GM12878 (cell line): ENCODE results near the gene P2RY11. TPM values are rescaled to one million over a fixed set of nuclear protein-coding genes. Genes with fewer than 3 reads are reported as not detected.

Experiments
- ATAC-seq: fragments of 200-7000 bp; cut with Tn5 transposase; 3 replicates; pipeline ENCODE4 v1.9.1; 2020; ENCODE audit warnings: mild to moderate bottlenecking, moderate library complexity
- BruUV-seq: library from RNA; stranded (reverse); fragments of 400-500 nt; replicated peaks from 2 replicates; lab custom pipeline; 2021; lab: Mats Ljungman, UMichigan
- CTCF ChIA-PET: fragments of 300-600 bp; sonication (Branson Sonifier 250); formaldehyde crosslinking; extraction: SDS; loops from one replicate; lab custom pipeline; 2021; ENCODE audit warnings: inconsistent platforms; lab: Yijun Ruan, JAX
- POLR2A ChIA-PET: fragments of 350-600 bp; formaldehyde crosslinking; extraction: SDS; loops from one replicate; lab custom pipeline; 2021; ENCODE audit warnings: inconsistent platforms; lab: Charles Lee
- RAD21 ChIA-PET: fragments of 300-600 bp; sonication (Branson Sonifier 250); formaldehyde crosslinking; loops from one replicate; lab custom pipeline; 2023; ENCODE audit warnings: antibody characterized with exemption; ENCODE audit not compliant: unreplicated experiment; lab: Charles Lee
- SMC1A ChIA-PET: fragments of 300-600 bp; sonication (Branson Sonifier 250); formaldehyde crosslinking; loops from one replicate; lab custom pipeline; 2023; ENCODE audit not compliant: unreplicated experiment, uncharacterized antibody; lab: Charles Lee
- DNase-seq: peaks from one replicate; pipeline ENCODE4 v3.0.0-alpha.2; 2011; ENCODE audit warnings: low read depth, low spot score
- FAIRE-seq: peaks from 3 replicates; lab custom pipeline; 2011; peaks lifted over from hg19 to GRCh38; lab: Jason Lieb, UNC
- H2AFZ ChIP-seq: 2 replicates; pipeline ENCODE4 v1.6.0; 2011; ENCODE audit warnings: low read depth, low read length, control low read depth; ENCODE audit not compliant: control insufficient read depth
- H3K27ac ChIP-seq: 2 replicates; pipeline ENCODE4 v1.5.1; 2011; ENCODE audit warnings: control low read depth; ENCODE audit not compliant: control insufficient read depth, insufficient read depth
- H3K27me3 ChIP-seq, 2 experiments: replicated peaks in 1 of 2; 2 replicates each; pipeline versions ENCODE4 v1.6.0 to v1.6.1; 2011; ENCODE audit warnings: low read length in 1 of 2; ENCODE audit not compliant: control insufficient read depth in 2 of 2, insufficient read depth in 2 of 2
- H3K36me3 ChIP-seq, 2 experiments: 2 replicates each; pipeline ENCODE4 v1.5.1; 2011; ENCODE audit warnings: low read length in 1 of 2; ENCODE audit not compliant: control insufficient read depth in 2 of 2, insufficient read depth in 2 of 2
- H3K4me1 ChIP-seq: 2 replicates; pipeline ENCODE4 v1.6.1; 2011; ENCODE audit warnings: mild to moderate bottlenecking, low read length, moderate library complexity, mixed read lengths; ENCODE audit not compliant: control insufficient read depth, insufficient read depth
- H3K4me2 ChIP-seq: 2 replicates; pipeline ENCODE4 v1.6.0; 2011; ENCODE audit warnings: control low read depth; ENCODE audit not compliant: control insufficient read depth, insufficient read depth
- H3K4me3 ChIP-seq: fragments of 200-600 bp; sonication (generic); 2 replicates; pipeline ENCODE4 v1.5.1; 2016
- H3K79me2 ChIP-seq: 2 replicates; pipeline ENCODE4 v1.6.0; 2011; ENCODE audit warnings: low read length; ENCODE audit not compliant: control insufficient read depth, insufficient read depth
- H3K9ac ChIP-seq: 2 replicates; pipeline ENCODE4 v1.8.0; 2011; ENCODE audit warnings: low read length, control low read depth, mixed read lengths; ENCODE audit not compliant: control insufficient read depth, insufficient read depth
- H3K9me3 ChIP-seq: replicated peaks from 3 replicates; pipeline ENCODE4 v1.5.1; 2011; ENCODE audit warnings: mild to moderate bottlenecking, low read length; ENCODE audit not compliant: control insufficient read depth, insufficient read depth
- H4K20me1 ChIP-seq: 2 replicates; pipeline ENCODE4 v1.6.0; 2011; ENCODE audit not compliant: control insufficient read depth, insufficient read depth
- CHD2 ChIP-seq: IDR thresholded peaks from 2 replicates; pipeline ENCODE4 v1.6.1; 2011; ENCODE audit warnings: low read depth, low read length, improper control_type of control experiment, borderline replicate concordance
- GABPA ChIP-seq: IDR thresholded peaks from 2 replicates; pipeline ENCODE4 v1.6.1; 2014; ENCODE audit warnings: antibody characterized with exemption, low read depth, mild to moderate bottlenecking, inconsistent platforms
- HSF1 ChIP-seq: fragments of 150-350 bp; IDR thresholded peaks from 2 replicates; pipeline ENCODE4 v1.6.1; 2014; ENCODE audit warnings: mild to moderate bottlenecking, low read depth, low read length
- JUNB ChIP-seq: IDR thresholded peaks from 2 replicates; pipeline ENCODE4 v1.6.1; 2016; ENCODE audit warnings: antibody characterized with exemption, mild to moderate bottlenecking
- JUND ChIP-seq: IDR thresholded peaks from 2 replicates; pipeline ENCODE4 v1.6.1; 2012; ENCODE audit warnings: low read depth, mild to moderate bottlenecking, low read length, improper control_type of control experiment, moderate library complexity
- MLLT1 ChIP-seq: fragments of 450-650 bp; IDR thresholded peaks from 2 replicates; pipeline ENCODE4 v1.6.1; 2016; ENCODE audit warnings: mild to moderate bottlenecking
- MYB ChIP-seq: fragments of 150-350 bp; IDR thresholded peaks from 2 replicates; pipeline ENCODE4 v1.6.1; 2014; ENCODE audit warnings: mild to moderate bottlenecking, low read depth, low read length, borderline replicate concordance
- NR2C1 ChIP-seq: fragments of 450-650 bp; IDR thresholded peaks from 2 replicates; pipeline ENCODE4 v1.6.1; 2017; ENCODE audit warnings: antibody characterized with exemption, mild to moderate bottlenecking, moderate library complexity
- PRDM15 ChIP-seq: fragments of 450-650 bp; formaldehyde crosslinking; IDR thresholded peaks from 2 replicates; pipeline ENCODE4 v1.4.0; 2020; ENCODE audit warnings: mild to moderate bottlenecking, moderate library complexity
- SPI1 ChIP-seq: IDR thresholded peaks from 2 replicates; pipeline ENCODE4 v1.6.1; 2011; ENCODE audit warnings: low read depth, mild to moderate bottlenecking, low read length, moderate library complexity, borderline replicate concordance; ENCODE audit not compliant: insufficient read depth
- SRF ChIP-seq, 2 experiments: IDR thresholded peaks; 2 replicates each; pipeline ENCODE4 v1.6.1; 2011; ENCODE audit warnings: low read depth in 2 of 2, low read length in 2 of 2, mild to moderate bottlenecking in 1 of 2, moderate library complexity in 1 of 2
- WGBS: methylation state at CpG from one replicate; pipeline ENCODE4 v1.1.6; 2016; ENCODE audit warnings: low lambda C conversion rate; ENCODE audit not compliant: insufficient replicate concordance, insufficient coverage; ENCODE audit errors: missing lambda C conversion rate; 5-methylcytosine and 5-hydroxymethylcytosine counted together
- in situ Hi-C: fragments of 300-500 bp; cut with MboI; formaldehyde crosslinking; loops from 9 replicates; pipeline ENCODE4 v1.14.3; 2018; ENCODE audit warnings: mixed read lengths
- intact Hi-C: fragments of 100-400 bp; cut with micrococcal nuclease; formaldehyde crosslinking; loops from one replicate; pipeline ENCODE4 v1.14.2; 2022; ENCODE audit not compliant: unreplicated experiment
- polyA plus RNA-seq, 11 experiments: library from polyadenylated mRNA; depleted of rRNA in 4 of 11; unstranded in 6 of 11; stranded (reverse) in 5 of 11; fragments of >200 nt; fragmentation: Nextera tagmentation in 4 of 11; fragmentation: Illumina TruSeq in 1 of 11; extraction: Ambion mirVana in 4 of 11; extraction: Trizol in 1 of 11; gene quantifications; 1 replicate in 1 of 11; 2 replicates in 10 of 11; pipeline versions ENCODE4 v1.2.1 to v1.2.3, GENCODE V29; 2011 to 2016; ENCODE audit warnings: inconsistent platforms in 2 of 11, missing spikeins in 2 of 11, low read depth in 1 of 11
- total RNA-seq, 4 experiments: library from RNA; depleted of rRNA in 3 of 4; stranded (reverse); fragments of >200 nt in 3 of 4; fragmentation: Illumina TruSeq in 1 of 4; extraction: Trizol in 1 of 4; gene quantifications; 2 replicates each; pipeline versions ENCODE4 v1.2.1 to v1.2.3, GENCODE V29; 2013 to 2021
- TF ChIP-seq, protein P1 (sequence below): IDR thresholded peaks from 2 replicates; pipeline ENCODE4 v1.6.1; 2012; ENCODE audit warnings: low read length, inconsistent platforms
- TF ChIP-seq, protein P2 (sequence below): IDR thresholded peaks from 2 replicates; pipeline ENCODE4 v1.6.1; 2012; ENCODE audit warnings: low read depth, low read length, improper control_type of control experiment

P2RY11 gene
- total and polyA plus RNA-seq, 10 of the 15 experiments (the other 5 are each of a cell fraction or from before 2014, with no cell fraction given) = 0.14 to 46.5 (median 7.6) TPM

- Histone ChIP-seq H2AFZ (no peak overlapping the region), H3K4me1 (no peaks in the 10 kb centered on the region), H3K27me3 (no peaks in the 10 kb centered on the region), H3K79me2 (no peaks in the 10 kb centered on the region), H3K9me3 (no peaks in the 10 kb centered on the region), H3K4me2 (no peak overlapping the region), H4K20me1 (no peaks in the 10 kb centered on the region)
- no peak for DNase-seq
- WGBS = 91% methylated on average over 23 of the region's 23 CpGs
- in situ Hi-C loops = no loop called here
- TF ChIP-seq HSF1 (no peak), MLLT1 (no peak), GABPA (no peak), JUNB (no peak), SRF (IDR thresholded peaks at IDR 0.05; ENCODE audit: low read depth in 2 of 2, low read length in 2 of 2) (no peak), JUND (no peak), SPI1 (no peak), NR2C1 (no peak), PRDM15 (CRISPR knock-in tag) (no peak), CHD2 (no peak), MYB (no peak)
- TF ChIP-seq, protein P1, sequence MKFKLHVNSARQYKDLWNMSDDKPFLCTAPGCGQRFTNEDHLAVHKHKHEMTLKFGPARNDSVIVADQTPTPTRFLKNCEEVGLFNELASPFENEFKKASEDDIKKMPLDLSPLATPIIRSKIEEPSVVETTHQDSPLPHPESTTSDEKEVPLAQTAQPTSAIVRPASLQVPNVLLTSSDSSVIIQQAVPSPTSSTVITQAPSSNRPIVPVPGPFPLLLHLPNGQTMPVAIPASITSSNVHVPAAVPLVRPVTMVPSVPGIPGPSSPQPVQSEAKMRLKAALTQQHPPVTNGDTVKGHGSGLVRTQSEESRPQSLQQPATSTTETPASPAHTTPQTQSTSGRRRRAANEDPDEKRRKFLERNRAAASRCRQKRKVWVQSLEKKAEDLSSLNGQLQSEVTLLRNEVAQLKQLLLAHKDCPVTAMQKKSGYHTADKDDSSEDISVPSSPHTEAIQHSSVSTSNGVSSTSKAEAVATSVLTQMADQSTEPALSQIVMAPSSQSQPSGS = no peak
- TF ChIP-seq, protein P2, sequence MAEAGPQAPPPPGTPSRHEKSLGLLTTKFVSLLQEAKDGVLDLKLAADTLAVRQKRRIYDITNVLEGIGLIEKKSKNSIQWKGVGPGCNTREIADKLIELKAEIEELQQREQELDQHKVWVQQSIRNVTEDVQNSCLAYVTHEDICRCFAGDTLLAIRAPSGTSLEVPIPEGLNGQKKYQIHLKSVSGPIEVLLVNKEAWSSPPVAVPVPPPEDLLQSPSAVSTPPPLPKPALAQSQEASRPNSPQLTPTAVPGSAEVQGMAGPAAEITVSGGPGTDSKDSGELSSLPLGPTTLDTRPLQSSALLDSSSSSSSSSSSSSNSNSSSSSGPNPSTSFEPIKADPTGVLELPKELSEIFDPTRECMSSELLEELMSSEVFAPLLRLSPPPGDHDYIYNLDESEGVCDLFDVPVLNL = no peak
- TF ChIP-seq, all 136 proteins: peak for 0
- RAD21 ChIA-PET = no interaction called here
- H3K9ac ChIP-seq = no peak overlapping the region
- SMC1A ChIA-PET = no interaction called here
- no peak for FAIRE-seq
- no peak for ATAC-seq
- no peak overlapping the region for H3K27ac ChIP-seq
- POLR2A ChIA-PET = no interaction called here
- peaks cover 62 to 77% of the 10 kb centered on the region in 2 experiments for H3K36me3 ChIP-seq
- CTCF ChIA-PET = no interaction called here
- BruUV-seq = no TSS peak
- no peak overlapping the region for H3K4me3 ChIP-seq
- intact Hi-C loops = no loop called here
Observed at GRCh38 chr19:10139952-10140351, 28.5 kb downstream of the P2RY11 start.
